Upper lobe of left lung (tissue), 4 donors: ENCODE results near the gene NIM1K.

Source experiments
- CTCF ChIP-seq, 6 experiments: fragments of 450-650 bp in 4 of 6; fragments of 200-600 bp in 2 of 6; sonication (generic) in 2 of 6; IDR thresholded peaks; one replicate each; pipeline ENCODE4 v1.5.1; 2016 to 2019; ENCODE audit warnings: antibody characterized with exemption in 6 of 6
- EP300 ChIP-seq, 4 donors: sonication (generic); formaldehyde crosslinking; IDR thresholded peaks; one replicate each; pipeline ENCODE4 v1.5.1; 2017; ENCODE audit warnings: antibody characterized with exemption in 4 of 4, control low read depth in 2 of 4
- POLR2A ChIP-seq, 4 donors: fragments of 450-650 bp; IDR thresholded peaks; one replicate each; pipeline ENCODE4 v1.5.1; 2016 to 2017; ENCODE audit warnings: antibody characterized with exemption in 4 of 4, mild to moderate bottlenecking in 2 of 4
- POLR2AphosphoS5 ChIP-seq, 2 donors: sonication (generic); formaldehyde crosslinking; IDR thresholded peaks; one replicate each; pipeline ENCODE4 v1.5.1; 2017; ENCODE audit warnings: antibody characterized with exemption in 2 of 2

GRCh38 chr5:43215073-43215631 lies 23.1 kb downstream of the NIM1K start:
- TF ChIP-seq CTCF (IDR thresholded peaks at IDR 0.05) (no peak), POLR2AphosphoS5 (IDR thresholded peaks at IDR 0.05) (peak in 1 of 2 donors; percentile 10), POLR2A (IDR thresholded peaks at IDR 0.05) (no peak), EP300 (IDR thresholded peaks at IDR 0.05) (peak in 3 of 4 donors; percentile 27 to 88 (median 52))
